Raji (cell line): ENCODE data around the gene CORO2A.

Experiments used
- POLR2A ChIP-seq: IDR thresholded peaks from 2 replicates; pipeline ENCODE4 v1.6.1; 2011; ENCODE audit warnings: low read depth, low read length, control low read depth; ENCODE audit not compliant: insufficient read depth

The CORO2A gene

DNA sequence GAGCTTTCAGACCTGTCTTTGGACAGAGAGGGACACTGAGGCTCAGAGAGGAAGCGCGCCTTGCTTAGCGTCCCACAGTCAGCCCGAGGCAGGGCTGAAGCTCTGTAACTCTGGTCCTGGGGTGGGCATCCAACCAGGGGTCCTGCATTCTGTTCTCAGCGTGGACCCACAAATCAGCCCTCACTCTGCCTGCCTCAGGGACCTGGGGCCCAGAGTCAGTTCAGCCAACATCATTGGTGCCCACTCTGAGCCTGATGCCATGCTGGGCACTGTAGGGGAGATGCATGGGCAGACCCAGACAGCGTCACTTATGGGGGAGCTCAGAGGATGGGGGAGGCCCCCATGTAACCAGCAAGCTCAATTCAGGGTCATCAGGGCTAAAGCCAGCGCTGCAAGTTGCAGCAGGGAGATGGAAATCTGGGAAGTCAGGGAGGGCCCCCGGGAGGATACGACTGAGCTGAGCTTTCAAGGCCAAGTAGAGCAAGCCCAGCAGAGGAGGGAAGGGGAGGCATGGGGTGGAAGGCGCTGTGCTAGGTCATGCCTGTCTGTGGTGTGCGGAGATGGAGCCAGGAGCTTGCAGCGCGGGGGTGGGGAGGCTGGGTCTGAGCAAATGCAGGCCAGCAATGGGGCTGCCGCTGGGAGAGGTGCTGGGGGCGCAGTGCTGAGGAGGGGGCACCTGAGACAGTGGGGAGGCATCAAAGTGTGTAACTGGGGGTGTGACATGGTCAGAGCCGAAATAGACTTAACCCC lies 21.1 kb downstream of the CORO2A start:
- TF ChIP-seq POLR2A = no peak

DNA sequence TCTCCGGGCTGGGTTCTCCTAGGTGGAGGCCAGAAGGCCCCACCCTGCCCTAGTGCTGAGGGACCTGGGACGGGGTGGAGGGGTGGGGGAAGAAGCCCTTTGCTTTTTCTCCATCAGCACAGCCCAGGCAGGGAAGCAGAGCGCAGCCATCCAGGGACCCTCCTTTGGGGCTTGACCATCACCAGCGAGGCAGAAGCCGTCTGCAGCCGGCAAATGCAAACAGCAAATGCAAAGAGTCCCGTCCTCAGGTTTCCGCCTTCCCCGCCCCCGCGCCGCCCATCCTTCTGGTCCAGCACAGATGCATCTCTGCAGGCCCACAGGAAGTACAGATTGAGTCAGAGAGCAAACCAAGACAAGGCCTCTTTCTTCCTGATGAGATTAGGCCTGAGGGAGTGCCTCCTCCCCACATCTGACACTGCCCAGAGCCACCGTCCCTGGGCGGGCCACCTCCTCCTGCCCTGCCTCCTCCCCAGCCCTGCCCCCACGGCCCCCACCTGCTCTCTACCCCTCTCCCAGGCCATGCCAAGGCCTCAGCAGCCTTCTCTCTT lies 23.4 kb downstream of the CORO2A start:
- TF ChIP-seq POLR2A = no peak

DNA sequence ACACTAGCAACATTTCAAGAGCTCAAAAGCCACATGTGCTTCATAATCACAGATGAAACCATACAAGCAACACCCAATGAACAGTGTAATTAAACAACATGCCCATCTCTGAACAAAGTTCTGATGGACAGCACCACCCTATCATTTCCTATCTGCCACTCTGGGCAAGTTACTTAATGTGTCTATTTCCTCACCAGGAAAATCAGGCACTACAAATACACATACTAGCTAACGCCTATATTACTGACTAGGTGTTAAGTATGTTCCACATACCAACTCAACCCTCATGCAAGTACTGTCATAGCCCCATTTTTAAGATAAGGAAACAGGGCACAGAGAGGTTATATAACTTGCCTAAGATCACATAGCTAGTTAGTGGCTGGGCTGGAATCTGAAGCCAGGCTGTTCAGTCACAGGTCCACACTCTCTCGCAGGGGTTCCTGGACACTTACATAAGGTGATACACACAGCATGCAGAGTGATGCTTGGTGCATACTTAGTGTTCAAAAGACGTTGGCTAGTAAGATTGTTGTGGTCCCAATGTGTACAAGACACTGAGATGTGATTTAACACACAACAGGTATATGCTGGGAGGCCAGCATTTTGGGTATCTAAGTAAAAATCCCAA lies 24.2 kb downstream of the CORO2A start:
- TF ChIP-seq POLR2A = no peak

DNA sequence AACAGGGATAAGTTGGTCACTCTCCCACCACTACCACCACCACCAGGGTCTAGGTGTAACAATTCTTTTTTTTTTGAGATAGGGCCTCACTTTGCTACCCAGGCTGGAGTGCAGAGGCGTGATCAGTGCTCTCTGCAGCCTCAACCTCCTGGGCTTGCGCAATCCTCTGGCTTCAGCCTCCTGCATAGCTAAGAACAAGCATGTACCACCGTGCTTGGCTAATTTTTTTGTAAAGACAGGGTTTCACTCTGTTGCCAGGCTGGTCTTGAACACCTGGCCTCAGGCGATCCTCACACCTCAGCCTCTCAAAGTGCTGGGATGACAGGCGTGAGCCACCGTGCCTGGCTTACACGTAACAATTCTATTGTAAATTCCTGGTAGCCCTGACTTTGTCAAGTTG lies 27.5 kb downstream of the CORO2A start:
- TF ChIP-seq POLR2A = no peak

DNA sequence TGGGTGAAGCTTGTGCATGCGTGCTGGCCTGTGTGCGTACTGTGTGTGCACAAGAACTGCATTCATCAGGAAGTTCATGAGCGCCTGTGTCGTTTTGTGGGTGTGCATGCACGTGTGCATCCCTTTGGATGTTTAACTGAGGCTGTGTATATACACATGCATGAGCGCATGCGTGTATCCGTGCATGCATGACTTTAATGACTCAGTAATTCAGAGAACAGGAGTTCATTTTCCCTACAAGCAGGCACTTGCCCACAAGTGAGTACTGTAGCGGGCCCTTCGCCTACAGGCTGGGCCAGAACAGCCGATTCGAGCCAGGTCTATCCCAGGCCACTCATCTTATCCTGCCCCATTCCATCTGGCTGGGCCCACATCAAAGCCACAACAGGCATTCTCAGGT lies 29.8 kb downstream of the CORO2A start:
- TF ChIP-seq POLR2A = no peak

DNA sequence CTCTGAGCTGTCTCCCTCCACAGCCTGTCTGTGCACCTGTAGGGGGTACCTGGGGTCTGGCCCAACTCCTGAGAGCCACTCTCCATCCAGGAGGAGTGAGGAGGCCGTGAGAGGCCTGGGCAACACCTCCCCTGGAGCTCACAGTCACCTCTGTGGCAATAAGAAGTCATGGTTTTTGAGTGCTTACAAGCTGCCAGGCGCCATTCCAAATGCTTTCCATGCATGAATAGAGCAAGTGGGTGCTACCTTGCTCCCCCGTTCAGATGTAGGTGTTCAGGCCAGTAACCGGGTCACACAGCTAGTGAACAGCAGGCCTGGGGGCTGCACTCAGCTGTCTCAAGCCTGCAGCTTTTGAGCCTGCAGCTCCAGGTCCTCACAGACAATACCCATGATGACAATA lies 30.6 kb downstream of the CORO2A start:
- no peak for TF ChIP-seq POLR2A

DNA sequence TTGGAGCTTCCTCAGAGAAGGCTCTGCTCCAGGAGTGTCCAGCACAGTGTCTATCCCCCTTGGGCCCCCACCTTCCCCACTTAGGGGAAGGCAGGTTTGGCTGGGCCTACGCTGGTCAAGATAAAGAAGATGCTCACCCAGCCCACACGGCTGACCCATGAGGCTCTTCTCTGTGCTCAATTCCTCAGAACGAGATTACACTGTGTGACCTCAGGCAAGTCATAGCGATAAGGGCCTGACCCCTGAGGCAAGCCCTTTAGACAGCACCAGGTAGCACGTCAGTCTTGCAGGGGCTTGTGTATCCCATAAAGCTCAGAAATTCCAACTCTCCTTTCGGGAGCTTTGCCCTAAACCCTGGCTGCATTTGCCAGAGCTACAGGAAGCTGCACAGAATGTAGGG lies 32.6 kb downstream of the CORO2A start:
- TF ChIP-seq POLR2A = no peak

DNA sequence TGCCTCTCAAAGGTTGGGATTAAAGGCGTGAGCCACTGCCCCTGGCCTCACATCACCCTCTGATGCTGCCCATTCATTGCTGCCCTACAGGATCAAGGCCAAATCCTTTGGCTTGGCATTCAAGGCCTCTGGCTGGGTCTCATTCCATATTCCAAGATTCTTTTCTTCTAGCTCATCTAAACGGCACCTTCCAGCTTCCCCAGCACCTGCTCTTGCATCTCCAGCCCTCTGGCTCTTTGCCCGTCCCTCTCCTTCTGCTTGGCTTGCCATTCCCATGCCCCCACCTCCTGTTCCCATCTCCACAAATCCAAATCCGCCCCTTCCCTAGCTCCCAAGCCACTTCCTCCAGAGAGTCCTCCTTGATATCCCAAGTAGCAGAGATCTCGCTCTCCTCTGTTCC lies 33.1 kb downstream of the CORO2A start:
- no peak for TF ChIP-seq POLR2A

DNA sequence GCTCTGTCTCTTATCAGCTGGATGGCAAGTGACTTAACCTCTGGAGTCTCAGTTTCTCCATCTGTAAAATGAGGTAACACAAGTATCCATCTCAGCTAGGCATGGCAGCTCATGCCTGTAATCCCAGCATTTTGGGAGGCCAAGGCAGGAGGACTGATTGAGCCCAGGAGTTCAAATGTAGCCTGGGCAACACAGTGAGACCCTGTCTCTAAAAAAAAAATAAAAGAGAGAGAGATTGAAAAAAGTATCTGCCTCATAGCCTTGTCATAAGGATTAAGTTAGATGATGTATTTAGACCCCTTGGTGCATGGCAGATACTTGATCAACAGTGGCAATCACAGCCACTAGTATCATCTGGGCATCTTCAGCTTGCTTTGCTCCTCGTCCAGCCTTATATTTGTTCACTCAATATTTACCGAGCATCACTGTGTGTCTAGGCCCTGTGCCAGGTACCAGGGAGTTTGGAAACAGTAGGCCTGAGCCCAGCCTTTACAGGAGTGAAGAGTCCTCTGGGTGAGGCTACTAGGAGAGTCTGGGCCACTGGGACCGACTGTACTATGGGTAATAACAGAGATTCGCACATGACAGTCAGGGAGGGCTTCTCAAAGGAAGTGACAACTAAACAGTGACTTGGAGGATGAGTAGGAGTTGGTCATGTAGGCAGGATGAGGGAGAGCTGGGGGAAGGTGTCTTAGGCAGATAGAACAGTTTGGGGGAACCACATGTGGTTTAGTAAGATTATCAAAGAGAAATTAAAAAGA lies 34.2 kb downstream of the CORO2A start:
- TF ChIP-seq POLR2A = no peak

DNA sequence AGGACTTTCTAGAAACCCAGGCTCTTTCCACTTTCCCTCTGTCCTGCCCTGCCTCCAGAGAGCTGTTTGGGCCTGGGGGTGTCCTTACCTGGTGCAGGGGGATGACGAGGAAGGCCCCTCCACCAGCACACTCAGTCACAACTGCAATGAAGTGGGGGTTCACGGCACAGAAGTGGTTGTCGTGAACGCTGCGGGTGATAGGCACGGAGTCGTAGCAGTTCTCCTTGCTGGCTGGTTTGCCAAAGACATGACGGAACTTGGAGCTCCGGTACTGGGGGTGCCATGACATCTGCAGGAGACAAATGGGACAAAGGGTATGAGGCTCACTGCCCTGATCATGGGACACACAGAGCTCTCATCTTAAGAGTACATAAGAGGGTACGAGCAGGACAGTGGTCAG lies 35.1 kb downstream of the CORO2A start:
- TF ChIP-seq POLR2A = no peak

DNA sequence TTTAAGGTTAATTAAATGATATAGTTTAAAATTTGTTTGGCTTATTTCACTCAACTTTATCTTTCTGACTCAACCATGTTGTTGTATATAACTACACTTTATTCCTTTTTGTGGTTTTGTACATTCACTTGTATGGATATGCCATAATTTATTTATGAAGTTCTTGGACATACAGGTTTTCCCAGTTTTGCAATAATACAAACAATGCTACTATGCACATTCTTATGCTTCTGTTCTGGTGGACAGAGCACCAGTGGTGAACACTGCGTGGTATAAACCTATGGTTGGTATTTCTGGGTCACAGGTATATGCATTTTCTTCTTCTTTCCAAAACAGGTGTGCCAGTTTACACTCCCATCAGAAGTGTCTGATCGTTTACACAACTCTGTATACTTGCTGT lies 37.8 kb downstream of the CORO2A start:
- no peak for TF ChIP-seq POLR2A

DNA sequence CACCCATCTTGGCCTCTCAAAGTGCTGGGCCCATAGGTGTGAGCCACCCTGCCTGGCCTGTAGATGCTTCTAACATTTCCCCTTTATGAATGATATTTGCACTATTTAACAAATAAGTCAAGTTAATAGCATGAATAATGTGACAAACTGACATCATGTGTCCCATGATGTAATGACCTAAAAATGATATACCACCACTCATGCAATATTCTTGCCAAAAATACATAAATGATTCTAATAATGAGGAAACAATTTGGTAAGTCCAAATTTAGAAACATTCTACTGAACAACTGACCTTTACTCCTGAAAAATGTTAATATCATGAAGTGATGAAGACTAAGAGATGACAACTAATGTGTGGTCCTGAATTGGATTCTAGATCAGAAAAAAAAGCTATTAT lies 39.9 kb downstream of the CORO2A start:
- TF ChIP-seq POLR2A = no peak

DNA sequence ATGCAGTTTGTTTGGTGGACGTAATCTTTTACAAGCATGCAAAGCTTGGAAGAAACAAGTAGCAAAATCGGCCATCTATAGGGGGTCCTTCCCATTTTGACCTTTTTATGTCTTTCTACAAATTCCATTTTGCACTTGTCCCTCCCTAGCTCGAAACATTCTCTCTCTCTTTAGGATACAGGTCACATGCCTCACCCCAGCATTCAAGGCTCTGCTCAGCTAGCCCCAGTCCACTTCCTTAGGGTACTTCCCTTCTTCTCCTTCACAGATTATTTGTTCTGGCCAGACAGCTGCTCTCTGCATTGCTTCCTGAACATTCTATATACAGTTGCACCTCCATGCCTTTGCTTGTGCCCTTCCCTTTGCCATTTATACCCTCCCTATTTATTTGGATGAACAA lies 41.7 kb downstream of the CORO2A start:
- no peak for TF ChIP-seq POLR2A

DNA sequence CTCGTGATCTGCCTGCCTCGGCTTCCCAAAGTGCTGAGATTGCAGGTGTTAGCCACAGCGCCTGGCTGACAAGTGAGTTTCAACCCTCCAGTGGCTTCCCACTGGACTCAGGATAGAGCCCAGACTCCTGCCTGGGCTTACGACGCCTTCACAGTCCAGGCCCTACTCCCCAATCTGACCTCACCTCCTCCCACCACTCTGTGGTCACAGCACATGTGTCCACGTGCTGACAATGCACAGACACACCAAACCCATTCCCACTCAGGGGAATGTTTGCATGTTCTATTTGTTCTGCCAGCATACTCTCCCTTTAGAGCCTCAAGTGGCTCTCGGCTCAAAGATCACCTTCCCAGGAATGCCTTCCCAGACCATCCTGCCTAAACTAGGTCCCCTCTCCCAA lies 42.3 kb downstream of the CORO2A start:
- TF ChIP-seq POLR2A = no peak

DNA sequence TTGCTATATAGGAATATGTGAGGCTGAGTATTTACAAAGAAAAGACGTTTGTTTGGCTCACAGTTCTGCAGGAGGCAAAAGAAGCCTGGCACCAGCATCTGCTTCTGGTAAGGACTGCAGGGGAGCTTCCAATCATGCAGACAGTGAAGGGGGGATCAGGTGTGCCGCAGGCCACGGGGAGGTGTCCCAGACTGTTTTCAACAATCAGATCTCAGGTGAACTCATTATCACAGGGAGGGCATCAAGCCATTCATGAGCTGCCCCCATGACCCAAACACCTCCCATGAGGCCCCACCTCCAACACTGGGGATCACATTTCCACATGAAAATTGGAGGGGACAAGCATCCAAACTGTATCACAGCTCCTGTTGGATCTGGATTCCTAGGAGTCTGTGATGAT lies 43.0 kb downstream of the CORO2A start:
- no peak for TF ChIP-seq POLR2A

DNA sequence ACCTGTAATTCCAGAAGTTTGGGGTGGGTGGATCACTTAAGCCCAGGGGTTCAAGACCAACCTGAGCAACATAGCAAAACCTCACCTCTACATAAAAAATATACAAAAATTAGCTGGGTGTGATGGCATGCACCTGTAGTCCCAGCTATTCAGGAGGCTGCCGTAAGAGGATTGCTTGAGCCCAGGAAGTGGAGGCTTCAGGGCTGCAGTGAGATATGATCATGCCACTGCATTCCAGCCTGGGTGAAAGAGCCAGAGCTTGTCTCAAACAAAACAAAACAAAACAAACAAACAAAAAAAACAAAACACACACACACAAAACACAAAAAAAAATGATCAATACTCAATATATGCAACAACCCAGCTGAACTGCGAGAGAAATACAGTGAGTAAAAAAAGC lies 44.0 kb downstream of the CORO2A start:
- no peak for TF ChIP-seq POLR2A
